Measurements from ENCODE around the gene BHLHA15. TPM values are rescaled to one million over a fixed set of nuclear protein-coding genes. Genes with fewer than 3 reads are reported as not detected.

The BHLHA15 gene
- total and polyA plus RNA-seq, 2 experiments from 2014 or later, result 0.39 to 2.3 TPM

GRCh38 chr7:98196706-98197605 is 14.3 kb upstream of the BHLHA15 start:
- Histone ChIP-seq H4K20me1 (ENCODE audit: insufficient read depth, poor library complexity, severe bottlenecking) (no peaks in the 10 kb centered on the region), H3K4me1 (ENCODE audit: insufficient read depth) (no peaks in the 10 kb centered on the region), H3K9me2 (replicated peaks; ENCODE audit: insufficient read depth) (no peaks in the 10 kb centered on the region), H3K27me3 (no peaks in the 10 kb centered on the region), H3K27ac (no peak overlapping the region), H3K9me3 (ENCODE audit: low read depth) (no peaks in the 10 kb centered on the region), H3K4me2 (no peak overlapping the region), H3K36me3 (replicated peaks; ENCODE audit: insufficient read depth, low read depth) (no peaks in the 10 kb centered on the region), H2AFZ (no peak overlapping the region), H3K79me2 (peaks cover 14% of the 10 kb centered on the region), H3K4me3 (no peak overlapping the region)
- no peak for DNase-seq (ENCODE audit: low spot score)
- TF ChIP-seq EZH2phosphoT487 (IDR thresholded peaks at IDR 0.05; ENCODE audit: low read depth, severe bottlenecking, unreplicated experiment) (no peak), EZH2 (IDR thresholded peaks at IDR 0.05; ENCODE audit: borderline replicate concordance) (no peak)
- TF ChIP-seq, protein P1, sequence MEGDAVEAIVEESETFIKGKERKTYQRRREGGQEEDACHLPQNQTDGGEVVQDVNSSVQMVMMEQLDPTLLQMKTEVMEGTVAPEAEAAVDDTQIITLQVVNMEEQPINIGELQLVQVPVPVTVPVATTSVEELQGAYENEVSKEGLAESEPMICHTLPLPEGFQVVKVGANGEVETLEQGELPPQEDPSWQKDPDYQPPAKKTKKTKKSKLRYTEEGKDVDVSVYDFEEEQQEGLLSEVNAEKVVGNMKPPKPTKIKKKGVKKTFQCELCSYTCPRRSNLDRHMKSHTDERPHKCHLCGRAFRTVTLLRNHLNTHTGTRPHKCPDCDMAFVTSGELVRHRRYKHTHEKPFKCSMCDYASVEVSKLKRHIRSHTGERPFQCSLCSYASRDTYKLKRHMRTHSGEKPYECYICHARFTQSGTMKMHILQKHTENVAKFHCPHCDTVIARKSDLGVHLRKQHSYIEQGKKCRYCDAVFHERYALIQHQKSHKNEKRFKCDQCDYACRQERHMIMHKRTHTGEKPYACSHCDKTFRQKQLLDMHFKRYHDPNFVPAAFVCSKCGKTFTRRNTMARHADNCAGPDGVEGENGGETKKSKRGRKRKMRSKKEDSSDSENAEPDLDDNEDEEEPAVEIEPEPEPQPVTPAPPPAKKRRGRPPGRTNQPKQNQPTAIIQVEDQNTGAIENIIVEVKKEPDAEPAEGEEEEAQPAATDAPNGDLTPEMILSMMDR (IDR thresholded peaks at IDR 0.05; ENCODE audit: poor library complexity), result no peak
- WGBS (ENCODE audit: low lambda C conversion rate, missing lambda C conversion rate), result 88% methylated on average over 16 of the region's 16 CpGs

DNA sequence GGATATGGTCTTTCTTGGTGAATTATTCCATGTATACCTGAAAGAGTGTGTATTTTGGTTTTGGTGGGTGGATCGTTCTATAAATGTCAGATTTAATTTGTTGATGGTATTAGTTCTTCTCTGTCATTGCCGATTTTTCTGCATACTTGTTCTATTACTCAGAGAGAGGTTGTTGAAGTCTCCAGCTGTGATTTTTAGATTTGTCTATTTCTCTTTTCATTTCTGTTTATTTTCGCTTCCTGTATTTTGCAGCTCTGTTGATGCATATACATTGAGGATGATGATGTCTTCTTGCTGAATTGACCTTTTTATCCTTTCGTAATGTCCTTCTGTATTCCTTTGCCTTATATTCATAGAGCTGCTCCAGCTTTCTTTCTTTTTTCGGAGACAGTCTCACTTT is 12.1 kb upstream of the BHLHA15 start:
- no peaks in the 10 kb centered on the region for H4K20me1 ChIP-seq (ENCODE audit: insufficient read depth, poor library complexity, severe bottlenecking)
- H3K4me1 ChIP-seq (ENCODE audit: insufficient read depth), result no peaks in the 10 kb centered on the region
- peaks cover 14% of the 10 kb centered on the region for H3K79me2 ChIP-seq
- H3K27ac ChIP-seq, result no peak overlapping the region
- no peaks in the 10 kb centered on the region for H3K36me3 ChIP-seq (replicated peaks; ENCODE audit: insufficient read depth, low read depth)
- no peak overlapping the region for H3K4me2 ChIP-seq
- TF ChIP-seq EZH2 (IDR thresholded peaks at IDR 0.05; ENCODE audit: borderline replicate concordance), result no peak
- no peak overlapping the region for H2AFZ ChIP-seq
- no peak overlapping the region for H3K4me3 ChIP-seq
- no peak for DNase-seq (ENCODE audit: low spot score)
- H3K9me2 ChIP-seq (replicated peaks; ENCODE audit: insufficient read depth), result no peaks in the 10 kb centered on the region
- WGBS (ENCODE audit: low lambda C conversion rate, missing lambda C conversion rate), result 93% methylated on average over 5 of the region's 5 CpGs
- H3K9me3 ChIP-seq (ENCODE audit: low read depth), result no peaks in the 10 kb centered on the region
- H3K27me3 ChIP-seq, result no peaks in the 10 kb centered on the region

GRCh38 chr7:98200364-98200763 is 10.9 kb upstream of the BHLHA15 start:
- Histone ChIP-seq H2AFZ (no peak overlapping the region), H3K36me3 (replicated peaks; ENCODE audit: insufficient read depth, low read depth) (no peaks in the 10 kb centered on the region), H3K9me3 (ENCODE audit: low read depth) (no peaks in the 10 kb centered on the region), H3K79me2 (peaks cover 14% of the 10 kb centered on the region), H3K9me2 (replicated peaks; ENCODE audit: insufficient read depth) (no peaks in the 10 kb centered on the region), H3K4me3 (no peak overlapping the region), H3K27me3 (no peaks in the 10 kb centered on the region), H3K27ac (no peak overlapping the region), H3K4me2 (no peak overlapping the region), H4K20me1 (ENCODE audit: insufficient read depth, poor library complexity, severe bottlenecking) (no peaks in the 10 kb centered on the region), H3K4me1 (ENCODE audit: insufficient read depth) (no peaks in the 10 kb centered on the region)
- 94% methylated on average over 6 of the region's 6 CpGs for WGBS (ENCODE audit: low lambda C conversion rate, missing lambda C conversion rate)
- TF ChIP-seq EZH2phosphoT487 (IDR thresholded peaks at IDR 0.05; ENCODE audit: low read depth, severe bottlenecking, unreplicated experiment) (no peak), EZH2 (IDR thresholded peaks at IDR 0.05; ENCODE audit: borderline replicate concordance) (no peak)
- TF ChIP-seq, protein P1 (IDR thresholded peaks at IDR 0.05; ENCODE audit: poor library complexity), result no peak
- no peak for DNase-seq (ENCODE audit: low spot score)

- Histone ChIP-seq H3K4me1 (ENCODE audit: insufficient read depth) (no peaks in the 10 kb centered on the region), H3K27ac (no peak overlapping the region), H3K9me2 (replicated peaks; ENCODE audit: insufficient read depth) (no peaks in the 10 kb centered on the region), H3K79me2 (peaks cover 14% of the 10 kb centered on the region), H4K20me1 (ENCODE audit: insufficient read depth, poor library complexity, severe bottlenecking) (no peaks in the 10 kb centered on the region), H3K27me3 (no peaks in the 10 kb centered on the region), H3K4me3 (no peak overlapping the region), H2AFZ (no peak overlapping the region), H3K9me3 (ENCODE audit: low read depth) (no peaks in the 10 kb centered on the region), H3K4me2 (no peak overlapping the region), H3K36me3 (replicated peaks; ENCODE audit: insufficient read depth, low read depth) (no peaks in the 10 kb centered on the region)
- no peak for DNase-seq (ENCODE audit: low spot score)
- 94% methylated on average over 15 of the region's 15 CpGs for WGBS (ENCODE audit: low lambda C conversion rate, missing lambda C conversion rate)
- TF ChIP-seq, protein P1 (IDR thresholded peaks at IDR 0.05; ENCODE audit: poor library complexity), result no peak
- TF ChIP-seq EZH2phosphoT487 (IDR thresholded peaks at IDR 0.05; ENCODE audit: low read depth, severe bottlenecking, unreplicated experiment) (no peak), EZH2 (IDR thresholded peaks at IDR 0.05; ENCODE audit: borderline replicate concordance) (no peak)
Observed at GRCh38 chr7:98202367-98203195, 8.7 kb upstream of the BHLHA15 start.

All from hepatocyte (in vitro differentiated cells).